Stimulated activated CD8-positive, alpha-beta memory T cell treated with anti-CD3 and anti-CD28 coated beads, Interleukin-12 subunit alpha, Interleukin-12 subunit beta, amount 100 ng/mL, for 24 hours (primary cell): ENCODE measurements around the gene AP2S1.
"Not testable (repeated sequence)": the region's sequence is repeated elsewhere in the genome, so short reads cannot be mapped to it uniquely, and the experiment has no call there.

Experiments used
- DNase-seq: peaks from one replicate; pipeline ENCODE4 v3.0.0-alpha.2; 2020; ENCODE audit errors: extremely low read depth

AP2S1 gene

DNA sequence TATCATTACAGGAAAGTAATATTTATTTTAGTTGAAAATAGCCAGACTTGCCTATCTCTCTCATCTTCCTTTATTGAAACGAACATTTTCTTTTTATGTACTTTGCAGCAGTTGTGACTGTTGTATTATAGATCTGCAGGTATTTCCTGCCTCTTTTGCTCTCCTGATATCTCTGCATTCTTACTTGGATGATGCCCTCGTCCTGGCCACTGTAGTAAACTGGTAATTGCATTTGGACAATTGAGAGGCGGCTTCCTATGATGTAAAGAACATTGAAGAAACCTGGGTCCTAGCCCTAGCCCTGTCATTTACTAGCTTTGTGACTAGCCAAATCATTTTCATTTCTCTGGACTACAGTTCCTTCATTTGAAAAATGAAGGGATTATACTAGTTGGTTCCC is 16.5 kb upstream of the AP2S1 start:
- DNase-seq: no peak

DNA sequence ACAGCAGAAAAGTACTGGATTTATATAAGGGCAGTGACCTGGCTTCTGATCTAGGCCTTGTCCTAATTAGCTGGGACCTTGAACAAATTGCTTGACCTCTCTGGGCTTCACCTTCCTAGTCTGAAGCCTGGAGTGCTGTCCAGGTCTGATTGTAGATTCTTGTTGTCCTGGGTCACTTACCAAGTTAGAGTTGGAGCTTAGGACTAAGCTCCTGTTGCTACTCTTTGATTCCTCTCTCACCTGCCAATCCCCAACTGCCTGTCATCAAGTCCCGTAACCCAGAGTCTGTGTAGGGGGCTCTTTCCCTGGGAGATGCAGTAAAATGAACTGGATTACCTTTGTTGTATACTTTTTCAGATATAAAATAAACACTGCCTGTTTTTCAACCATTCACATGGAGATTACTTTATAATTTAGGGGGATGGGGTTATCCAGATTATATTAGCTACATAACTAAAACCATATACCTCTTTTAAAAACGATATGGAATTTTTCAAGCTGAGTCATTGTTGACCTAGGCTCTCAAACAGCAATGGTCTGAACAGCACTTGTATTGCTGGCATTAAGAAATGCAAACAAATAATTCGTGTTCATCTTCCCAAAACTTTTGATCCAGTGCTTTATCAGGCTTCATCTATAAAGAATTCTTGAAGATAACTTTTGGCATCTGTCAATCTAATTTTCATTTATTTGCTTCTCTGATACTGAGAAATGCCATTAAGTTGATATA is 15.9 kb upstream of the AP2S1 start:
- no peak for DNase-seq

DNA sequence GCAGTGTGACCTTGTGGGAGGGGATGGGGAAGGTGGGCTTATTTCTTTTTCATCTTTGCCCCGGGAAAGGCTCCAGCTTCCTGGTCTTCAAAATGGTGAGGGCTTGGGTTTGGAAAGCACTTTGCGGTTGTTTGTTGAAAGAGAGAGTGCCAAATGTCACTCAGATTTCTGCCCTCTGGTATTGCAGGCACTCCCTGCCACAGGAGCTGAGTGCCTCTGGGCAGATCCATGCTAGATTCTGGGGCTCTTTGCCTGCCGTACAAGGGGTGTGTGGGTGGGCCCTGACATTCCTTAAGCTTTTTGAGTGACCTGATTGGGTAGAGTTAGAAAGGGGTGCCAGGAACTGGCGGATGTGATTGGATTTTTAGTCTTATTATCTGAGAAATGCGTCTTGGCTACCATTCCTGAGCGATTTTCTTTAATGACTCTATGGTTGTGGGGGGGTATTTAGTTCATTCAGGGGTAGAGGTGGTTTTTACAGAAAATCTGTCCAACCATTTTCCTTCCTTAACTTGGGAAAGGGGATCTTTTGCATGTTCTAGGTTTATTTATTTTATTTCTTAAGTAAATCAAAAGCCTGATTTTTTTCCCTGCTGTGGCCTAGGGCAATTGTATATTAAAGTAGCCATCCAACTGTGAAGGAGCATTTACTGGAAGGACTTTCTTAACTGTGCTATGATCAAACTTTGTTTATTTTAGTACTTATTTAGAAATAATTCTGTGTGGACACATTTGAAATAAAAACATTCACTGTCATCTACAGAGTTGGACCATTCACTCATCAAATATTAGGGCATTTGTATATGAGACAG is 13.4 kb upstream of the AP2S1 start:
- no peak for DNase-seq

DNA sequence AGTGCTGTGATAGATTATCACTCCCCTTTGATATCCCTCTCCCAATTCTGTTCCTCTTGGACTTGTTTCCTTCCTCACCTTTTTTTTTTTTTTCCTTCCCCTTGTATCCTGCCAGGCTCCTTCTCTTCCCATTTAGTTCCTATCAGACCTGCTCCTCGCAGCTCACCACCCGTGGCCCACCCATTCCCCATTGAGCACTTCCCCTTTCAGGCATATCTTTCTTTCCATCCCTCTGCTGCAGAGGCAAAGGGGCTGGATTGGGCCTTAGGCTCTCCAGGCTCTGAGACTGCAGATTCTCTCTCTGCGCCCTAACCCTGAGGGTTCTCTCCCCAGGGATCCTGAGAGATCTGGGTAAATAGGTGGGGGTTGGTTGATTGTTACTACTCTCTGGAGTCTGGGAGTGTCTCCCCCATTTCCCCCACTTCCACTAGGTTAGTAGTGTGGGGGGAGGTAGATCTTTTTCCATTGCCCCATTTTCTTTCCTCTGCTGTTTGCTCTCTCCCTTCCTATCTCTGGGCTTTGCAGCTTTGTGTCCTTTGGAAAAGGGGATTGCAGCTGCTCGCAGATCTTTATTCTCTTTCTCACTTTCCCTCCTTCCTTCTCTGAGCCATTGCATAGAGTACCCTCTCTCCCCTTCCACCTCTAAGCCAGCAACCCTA is 12.5 kb upstream of the AP2S1 start:
- DNase-seq: no peak

DNA sequence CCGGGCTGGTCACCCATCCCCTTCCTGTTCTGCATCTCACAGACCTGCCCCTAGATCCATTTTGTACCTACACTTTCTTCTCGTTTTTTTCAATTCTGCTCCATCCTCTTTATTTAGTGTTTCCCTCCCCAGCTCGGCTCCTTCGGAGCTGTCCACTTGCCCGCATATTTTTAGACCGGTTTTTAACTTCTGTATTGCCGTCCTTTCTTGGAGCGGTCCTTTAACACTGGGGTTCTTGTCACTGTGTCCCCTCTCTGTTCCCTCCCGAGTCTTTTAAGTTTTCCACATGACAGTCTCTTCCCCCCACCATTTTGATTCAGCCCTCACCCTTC is 11.8 kb upstream of the AP2S1 start:
- no peak for DNase-seq

DNA sequence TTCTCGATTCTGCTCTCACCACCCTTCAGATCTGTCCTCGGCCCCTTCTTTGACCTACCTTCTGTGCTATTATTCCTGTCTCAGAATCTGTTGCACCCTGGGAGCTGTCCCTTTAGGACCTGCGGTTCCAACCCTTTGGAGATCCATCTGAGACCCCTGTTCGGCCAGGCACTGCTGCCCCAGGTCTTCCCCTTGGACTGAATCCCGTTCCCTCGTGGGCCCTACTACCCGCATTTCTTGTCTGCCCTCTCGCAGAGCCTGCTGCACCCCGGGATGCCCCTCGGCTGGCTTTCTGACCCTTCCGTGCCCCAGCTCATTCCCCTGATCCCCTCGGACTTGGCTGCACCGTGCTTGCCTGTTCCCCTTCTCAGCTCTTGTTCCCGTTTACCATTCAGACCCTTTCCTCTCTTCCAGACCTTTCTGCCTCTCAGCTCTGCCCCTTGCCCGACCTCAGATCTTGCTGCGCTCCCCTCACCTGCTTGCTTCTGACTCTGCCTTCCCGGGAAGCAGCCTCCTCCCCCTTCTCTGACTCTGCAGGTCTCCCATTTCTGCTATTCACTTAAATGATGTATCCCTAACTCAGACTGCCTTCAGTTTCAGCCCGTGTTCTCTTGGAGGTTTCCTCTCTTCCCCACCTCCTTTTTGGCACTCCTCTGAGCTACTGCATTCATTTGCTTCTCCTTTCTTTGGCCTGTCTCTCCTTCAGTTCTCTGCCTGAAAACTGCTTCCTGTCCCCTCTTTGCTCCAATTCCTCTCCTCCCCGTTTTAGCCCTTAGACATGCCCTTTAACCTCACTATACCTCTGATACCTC is 11.3 kb upstream of the AP2S1 start:
- no peak for DNase-seq

DNA sequence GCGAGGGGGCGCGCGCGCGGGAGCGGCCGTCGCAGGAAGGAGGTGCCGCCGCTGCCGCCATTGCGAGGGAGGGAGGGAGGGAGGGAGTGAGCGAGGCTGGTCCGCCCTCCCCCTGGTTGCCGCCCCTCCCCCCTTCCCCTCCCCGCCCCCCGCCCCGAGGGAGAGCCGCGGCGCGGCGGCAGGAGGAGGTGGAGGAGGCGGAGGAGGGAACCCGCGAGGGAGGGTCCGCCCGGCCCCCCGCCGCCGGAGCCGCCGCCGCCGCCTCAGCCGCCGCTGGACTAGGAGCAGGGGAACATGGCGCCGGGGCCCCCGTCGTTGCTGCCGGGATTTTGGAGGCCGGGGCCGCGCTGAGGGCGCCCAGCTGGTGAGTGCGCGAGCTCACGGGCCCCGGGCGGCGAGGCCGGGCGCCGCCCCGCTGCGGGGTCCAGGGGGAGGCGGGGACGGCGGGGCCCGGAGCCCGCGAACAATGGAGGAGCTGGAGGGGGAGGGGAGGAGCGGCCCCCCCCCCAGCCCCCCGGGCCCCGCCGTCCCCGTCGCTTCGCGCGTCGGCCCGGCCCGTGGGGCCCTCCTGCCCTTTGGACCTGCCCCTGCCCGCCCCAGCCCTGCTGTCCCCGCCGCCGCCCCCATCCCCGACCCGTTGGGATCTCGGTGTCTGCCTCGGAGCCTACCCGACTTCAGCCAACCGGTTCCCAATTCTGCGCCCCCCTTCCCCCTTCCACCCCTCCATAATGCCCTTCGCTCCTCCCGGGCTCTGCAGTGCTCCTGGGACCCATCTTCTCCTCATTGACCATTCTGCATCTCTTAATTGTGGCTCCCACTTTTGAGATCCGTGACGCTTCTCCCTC is 10.4 kb upstream of the AP2S1 start, which contains the start of gene ARHGAP35:
TSS of gene ARHGAP35 (plus strand) at position 152 of the 845 bp plus-strand sequence. CDS start 57,679 bp downstream, outside the sequence.
- DNase-seq: no peak

DNA sequence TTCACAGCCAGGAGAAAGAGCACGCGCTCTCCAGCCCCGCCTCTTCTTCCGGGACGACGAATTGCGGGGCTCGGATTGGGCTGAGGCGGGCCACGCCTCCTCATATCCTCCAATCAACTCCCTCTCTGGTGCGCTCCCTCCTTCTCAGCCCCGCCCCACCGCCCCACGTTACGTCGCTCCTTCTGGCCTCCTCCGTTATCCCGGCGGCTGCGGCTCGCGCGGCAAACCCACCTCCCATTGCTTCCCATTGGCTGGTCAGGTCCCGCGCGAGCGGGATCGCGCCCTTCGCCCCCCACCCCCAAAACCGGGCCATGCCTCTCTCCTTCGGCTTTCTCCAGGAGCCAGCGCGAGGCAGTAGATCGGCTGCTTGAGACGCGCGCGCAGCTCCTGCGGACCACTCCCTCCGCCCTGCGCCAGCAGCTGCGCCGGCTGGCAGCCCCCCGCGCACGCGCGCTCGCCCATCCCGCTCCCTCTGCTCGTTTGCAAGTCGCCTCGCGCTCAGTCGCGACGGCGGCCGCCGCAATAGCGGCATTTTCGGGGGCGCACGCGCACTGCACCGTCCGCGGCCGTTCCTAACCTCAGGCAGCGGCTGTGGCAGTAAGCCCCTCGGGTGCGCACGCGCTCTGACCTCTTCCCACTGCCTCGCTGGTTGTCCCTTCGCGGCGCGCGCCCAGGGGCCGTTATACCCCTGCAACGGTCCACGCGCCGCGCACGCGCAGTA is 9.6 kb upstream of the AP2S1 start:
- DNase-seq: peak; percentile 91

DNA sequence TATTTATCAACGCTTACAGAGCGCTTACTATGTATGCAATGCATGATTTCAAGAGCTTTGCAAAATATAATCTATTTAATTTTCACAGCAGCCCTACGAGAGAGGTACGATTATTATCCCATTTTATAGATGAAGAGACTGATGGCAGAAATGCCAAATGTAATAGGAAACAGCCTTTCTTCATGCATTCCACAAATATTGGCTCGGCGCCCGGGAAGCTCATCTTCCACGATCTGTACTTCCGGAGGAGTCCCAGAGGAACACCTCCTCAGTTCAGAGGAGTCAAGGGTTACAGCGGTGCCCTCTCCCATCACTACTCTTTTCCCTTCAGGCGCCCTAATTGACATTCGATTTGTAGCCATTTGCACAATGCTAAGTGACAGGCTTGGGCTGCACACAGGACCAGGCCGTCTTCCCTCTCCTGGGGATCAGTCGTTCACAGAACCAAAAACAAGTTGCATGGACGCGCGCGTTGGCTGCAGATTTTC is 9.0 kb upstream of the AP2S1 start:
- DNase-seq: no peak

DNA sequence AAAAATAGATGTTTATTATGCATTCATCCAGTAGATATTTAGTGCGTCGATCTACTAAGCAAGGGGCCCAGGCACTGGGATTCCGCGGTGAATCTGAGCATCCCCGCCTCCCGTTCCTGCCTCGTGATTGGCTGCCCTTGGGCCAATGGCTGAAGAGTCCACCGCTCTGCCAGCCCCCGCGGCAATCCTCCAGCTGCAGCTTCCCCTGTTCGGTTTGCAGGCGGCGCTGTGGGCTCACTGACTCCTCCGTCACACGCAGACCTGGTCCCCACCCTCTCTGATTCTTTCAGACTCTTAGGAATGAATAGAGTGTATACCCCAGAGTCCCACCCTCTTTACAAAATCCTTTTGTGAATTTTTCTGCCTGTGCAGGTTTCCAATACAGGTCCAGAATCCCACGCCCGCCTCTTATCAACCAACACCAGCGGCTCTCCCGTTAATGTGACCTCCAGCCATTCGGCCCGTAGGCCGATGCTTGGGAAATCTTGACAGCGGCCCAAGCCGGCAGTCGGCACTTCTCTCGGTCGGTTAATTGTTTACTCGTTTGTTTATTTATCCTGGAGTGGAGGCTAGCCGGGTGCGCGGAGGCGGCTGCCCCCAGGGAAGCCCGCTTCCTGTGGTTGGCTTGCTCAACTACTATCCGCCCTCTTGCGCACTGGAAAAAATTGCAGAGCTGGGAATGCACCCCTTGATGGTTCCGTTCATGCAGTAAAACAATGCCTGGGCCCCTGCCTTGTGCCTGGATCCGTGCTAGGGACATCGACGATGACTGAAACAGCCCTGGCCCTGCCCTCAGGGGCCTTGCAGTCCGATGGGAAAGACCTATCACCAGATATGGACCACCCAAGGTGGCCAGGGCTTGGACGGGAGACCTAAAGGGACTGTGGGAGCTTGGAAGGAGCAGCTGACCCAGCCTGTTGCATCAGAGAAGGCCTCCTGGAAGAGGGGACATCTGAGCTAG is 5.7 kb upstream of the AP2S1 start:
- DNase-seq: peak; percentile 80

DNA sequence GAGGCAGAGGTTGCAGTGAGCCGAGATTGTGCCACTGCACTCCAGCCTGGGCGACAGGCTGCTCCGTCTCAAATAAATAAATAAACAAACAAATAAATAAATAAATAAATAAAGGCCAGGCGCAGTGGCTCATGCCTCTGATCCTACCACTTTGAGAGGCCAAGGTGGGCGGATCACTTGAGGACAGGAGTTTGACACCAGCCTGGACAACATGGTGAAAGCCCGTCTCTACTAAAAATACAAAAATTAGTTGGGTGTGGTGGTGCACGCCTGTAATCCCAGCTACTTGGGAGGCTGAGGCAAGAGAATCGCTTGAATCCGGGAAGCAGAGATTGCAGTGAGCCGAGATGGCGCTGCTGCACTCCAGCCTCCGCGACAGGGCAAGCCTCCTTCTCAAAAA is 4.1 kb upstream of the AP2S1 start:
- DNase-seq: not testable (repeated sequence)

DNA sequence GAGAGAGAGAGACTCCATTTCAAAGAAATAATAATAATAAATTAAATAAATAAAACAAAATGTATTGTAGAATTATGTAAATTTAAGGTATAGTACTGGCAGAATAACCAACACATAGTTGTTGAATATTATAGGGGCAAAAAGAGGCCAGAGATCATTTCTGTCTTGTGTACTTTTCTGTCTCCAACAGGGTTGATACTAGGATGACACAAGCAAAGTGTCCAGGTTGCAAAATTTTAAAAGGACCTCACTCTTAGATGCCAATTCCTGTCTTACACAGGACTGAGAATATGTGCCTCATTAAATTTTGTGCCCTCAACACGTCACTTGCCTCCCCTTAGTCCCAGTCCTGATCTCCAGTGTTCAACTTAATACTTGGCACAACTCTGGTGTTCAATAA is 2.2 kb upstream of the AP2S1 start:
- no peak for DNase-seq

DNA sequence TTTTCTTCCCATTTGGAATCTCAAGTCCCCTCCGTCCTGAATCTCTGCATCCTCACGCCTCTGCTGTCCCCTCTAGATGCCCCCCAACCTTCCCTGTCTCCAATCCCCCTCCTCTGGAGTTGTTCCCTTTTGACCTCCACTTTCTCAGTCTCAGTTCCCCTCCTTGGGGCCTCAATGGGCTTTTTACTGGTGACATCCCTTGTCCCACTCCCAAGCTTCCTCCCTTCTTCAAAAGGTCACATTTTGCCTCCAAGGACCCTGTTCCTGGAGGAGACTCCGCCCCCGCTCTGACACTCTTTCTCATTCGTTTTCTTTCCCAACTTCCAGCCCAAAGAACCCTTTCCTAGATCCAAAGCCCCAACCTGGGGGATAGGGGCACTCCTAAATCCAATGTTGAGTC is 1.0 kb downstream of the AP2S1 start:
- DNase-seq: no peak

DNA sequence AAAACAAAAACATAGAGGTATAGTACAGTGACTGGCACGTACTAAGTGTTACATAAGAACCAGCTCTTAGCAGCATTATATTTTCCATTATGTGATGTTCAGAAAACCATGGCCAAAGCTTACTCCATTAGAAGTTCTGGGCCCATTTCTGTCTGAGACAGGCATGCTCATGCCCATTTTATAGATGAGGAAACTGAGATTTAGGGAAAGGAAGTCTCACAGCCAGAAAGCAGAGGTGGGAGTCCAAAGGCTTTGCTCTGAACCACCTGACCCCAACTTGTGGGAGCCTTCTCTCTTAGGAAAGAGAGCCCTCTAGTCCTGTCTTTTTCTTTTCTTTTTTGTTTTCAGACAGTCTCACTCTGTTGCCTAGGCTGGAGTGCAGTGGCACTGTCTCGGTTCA is 2.3 kb downstream of the AP2S1 start:
- DNase-seq: no peak

DNA sequence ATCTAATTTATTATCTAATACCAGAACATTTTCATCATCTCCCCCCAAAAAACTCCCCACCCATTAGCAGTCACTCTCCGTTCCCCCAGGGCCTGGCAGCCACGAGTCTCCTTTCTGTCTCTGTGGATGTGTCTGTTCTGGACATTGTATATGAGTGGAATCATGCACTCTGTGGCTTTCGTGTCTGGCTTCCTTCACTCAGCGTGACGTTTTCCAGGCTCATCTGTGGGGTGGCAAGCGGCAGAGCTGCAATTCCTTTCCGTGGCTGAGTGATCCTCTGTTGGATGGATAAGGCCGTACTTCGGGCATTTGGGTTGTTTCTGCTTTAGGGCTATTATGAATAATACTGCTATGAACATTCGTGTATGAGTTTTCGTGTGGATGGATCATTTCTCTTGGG is 3.1 kb downstream of the AP2S1 start:
- no peak for DNase-seq

DNA sequence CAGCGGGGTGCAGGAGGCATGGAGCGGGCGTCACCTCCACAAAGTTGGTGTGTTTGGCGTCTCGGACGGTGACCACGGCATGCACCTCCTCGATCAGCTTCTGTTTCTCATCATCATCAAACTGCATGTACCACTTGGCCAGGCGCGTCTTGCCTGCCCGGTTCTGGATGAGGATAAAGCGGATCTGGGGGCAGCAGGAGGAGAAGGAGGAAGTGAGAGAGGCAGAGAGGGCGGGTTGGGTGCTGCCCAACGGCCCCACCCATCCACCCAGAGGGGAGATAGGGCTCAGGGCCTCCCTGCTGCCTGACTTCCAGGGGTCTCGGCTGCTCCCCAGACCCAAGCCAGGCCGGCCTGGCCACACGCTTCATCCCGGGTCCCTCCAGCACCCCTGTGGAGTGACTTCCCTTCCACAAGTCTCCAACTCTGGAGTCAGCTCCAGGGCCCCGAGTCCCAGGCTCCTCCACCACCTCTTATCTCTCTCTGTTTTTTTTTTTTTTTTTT is 4.6 kb downstream of the AP2S1 start:
- no peak for DNase-seq

DNA sequence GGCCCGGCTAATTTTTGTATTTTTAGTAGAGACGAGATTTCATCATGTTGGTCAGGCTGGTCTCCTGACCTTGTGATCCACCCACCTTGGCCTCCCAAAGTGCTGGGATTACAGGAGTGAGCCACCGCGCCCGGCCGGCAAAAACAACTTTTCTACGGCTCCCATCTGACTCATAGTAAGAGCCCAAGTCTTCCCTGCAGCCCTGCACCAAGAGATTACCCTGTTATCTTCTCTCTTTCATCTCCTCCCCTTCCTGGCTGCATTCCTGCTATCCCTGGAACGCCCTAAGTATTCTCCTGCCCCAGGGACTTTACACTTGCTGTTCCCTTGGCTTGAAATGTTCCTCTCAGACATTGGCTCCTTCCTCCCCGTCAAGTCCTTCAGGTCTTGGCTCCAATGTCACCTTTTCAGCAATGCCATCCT is 6.6 kb downstream of the AP2S1 start:
- DNase-seq: no peak

DNA sequence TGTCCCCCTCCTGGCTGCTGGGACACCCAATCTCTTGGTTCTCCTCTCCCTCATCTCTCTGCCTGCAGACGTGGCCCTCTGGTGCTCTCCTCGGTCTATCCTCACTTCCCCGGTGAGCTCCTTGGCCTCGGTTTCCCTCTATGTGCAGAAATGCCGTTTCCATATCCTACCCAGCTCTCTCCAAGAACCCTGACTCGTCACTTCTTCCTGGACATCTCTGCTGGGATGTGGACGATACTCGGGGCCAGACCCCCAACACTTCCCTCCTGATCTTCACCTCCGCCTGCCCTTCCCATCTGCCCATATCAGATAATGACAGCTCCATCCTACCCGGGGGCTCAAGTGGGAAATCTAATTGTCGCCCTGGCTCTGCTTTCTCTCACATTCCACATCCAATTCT is 7.9 kb downstream of the AP2S1 start:
- no peak for DNase-seq
